OCI-LY7 (cell line): ENCODE measurements around the gene CCDC181.

Experiments
- CTCF ChIP-seq: fragments of 200-600 bp; sonication (generic); conservative IDR thresholded peaks from 2 replicates; pipeline ENCODE4 v1.5.1; 2014; ENCODE audit warnings: mild to moderate bottlenecking, antibody characterized with exemption, low read length, moderate library complexity, mixed read lengths
- EZH2phosphoT487 ChIP-seq: fragments of 200-600 bp; sonication (generic); IDR thresholded peaks from 2 replicates; pipeline ENCODE4 v1.6.1; 2018; ENCODE audit warnings: low read depth, borderline replicate concordance, mild to moderate bottlenecking, mixed run types, antibody characterized with exemption, low read length, moderate library complexity, mixed read lengths

GRCh38 chr1:169426174-169426705, 1.0 kb downstream of the CCDC181 start:
- TF ChIP-seq CTCF, result no peak
- no peak for TF ChIP-seq EZH2phosphoT487
